GM06990 (cell line): ENCODE results near the gene LCE5A.
A peak's percentile ranks its signal among the peaks of the same experiment; 100 is the strongest.

Experiments used
- DNase-seq: peaks from one replicate; pipeline ENCODE4 v3.0.0-alpha.2; 2011; ENCODE audit not compliant: insufficient read length; ENCODE audit errors: extremely low read depth
- H3K27me3 ChIP-seq: replicated peaks from 2 replicates; pipeline ENCODE4 v1.6.0; 2011; ENCODE audit warnings: low read length; ENCODE audit not compliant: control insufficient read depth, insufficient read depth
- H3K36me3 ChIP-seq: 2 replicates; pipeline ENCODE4 v1.5.1; 2011; ENCODE audit warnings: low read length; ENCODE audit not compliant: control insufficient read depth, insufficient read depth
- H3K4me3 ChIP-seq: replicated peaks from 2 replicates; pipeline ENCODE4 v1.5.1; 2011; ENCODE audit warnings: low read depth, mild to moderate bottlenecking, control low read depth, low read length
- CTCF ChIP-seq: IDR thresholded peaks from 2 replicates; pipeline ENCODE4 v1.5.1; 2011; ENCODE audit warnings: low read length, control low read depth, mild to moderate bottlenecking, inconsistent platforms; ENCODE audit not compliant: insufficient read depth, poor library complexity, severe bottlenecking

Gene LCE5A, protein sequence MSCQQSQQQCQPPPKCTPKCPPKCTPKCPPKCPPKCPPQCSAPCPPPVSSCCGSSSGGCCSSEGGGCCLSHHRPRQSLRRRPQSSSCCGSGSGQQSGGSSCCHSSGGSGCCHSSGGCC

GRCh38 chr1:152510503-152510902 lies at the start of gene LCE5A:
LCE5A (plus strand) TSS chr1:152510803; CDS start chr1:152511535, 732 bp downstream.
- TF ChIP-seq CTCF, result no peak
- Histone ChIP-seq H3K36me3 (no peaks in the 10 kb centered on the region), H3K4me3 (no peak within 1 kb of the TSS), H3K27me3 (no peaks in the 10 kb centered on the region; the same call in 1 of the 2 replicates)
- no peak for DNase-seq

DNA sequence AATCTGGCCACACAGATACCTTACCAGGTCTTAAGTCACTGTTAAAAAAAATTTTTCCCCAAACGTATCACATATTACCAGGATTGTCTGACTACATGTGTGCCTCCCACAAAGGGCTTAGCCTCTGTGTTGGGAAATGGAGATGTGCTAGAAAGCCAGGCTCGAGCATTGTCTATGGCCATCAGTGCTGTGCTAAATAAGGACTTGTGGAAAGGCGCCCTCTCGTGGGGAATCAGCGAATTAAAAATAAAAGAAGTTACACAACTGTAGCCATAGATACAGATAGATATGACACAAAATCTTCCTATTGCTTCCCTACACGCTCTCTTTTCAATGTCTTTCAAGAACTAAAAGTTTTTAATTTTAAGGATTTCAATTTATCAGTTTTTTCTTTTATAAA lies 49.1 kb upstream of the LCE5A start:
- no peak overlapping the region for H3K4me3 ChIP-seq
- no peak for DNase-seq
- TF ChIP-seq CTCF, result peak; percentile 47

DNA sequence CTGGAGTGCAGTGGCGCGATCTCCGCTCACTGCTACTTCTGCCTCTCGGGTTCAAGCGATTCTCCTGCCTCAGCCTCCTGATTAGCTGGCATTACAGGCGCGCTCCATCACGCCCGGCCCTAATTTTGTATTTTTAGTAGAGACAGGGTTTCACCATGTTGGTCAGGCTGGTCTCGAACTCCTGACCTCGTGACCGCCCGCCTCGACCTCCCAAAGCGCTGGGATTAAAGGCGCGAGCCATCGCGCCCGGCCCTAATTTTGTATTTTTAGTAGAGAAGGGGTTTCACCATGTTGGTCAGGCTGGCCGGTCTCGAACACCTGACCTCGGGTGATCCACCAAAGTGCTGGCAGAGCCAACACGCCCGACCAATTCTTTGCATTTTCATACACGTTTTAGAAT lies 48.0 kb upstream of the LCE5A start:
- no peak for TF ChIP-seq CTCF
- no peaks in the 10 kb centered on the region for H3K27me3 ChIP-seq

More for the DNA sequence above, 49.1 kb upstream of the LCE5A start:
- Histone ChIP-seq H3K27me3 (no peaks in the 10 kb centered on the region), H3K36me3 (no peaks in the 10 kb centered on the region)

GRCh38 chr1:152466217-152466616 lies 44.4 kb upstream of the LCE5A start:
- no peak overlapping the region for H3K4me3 ChIP-seq

More for the DNA sequence above, 48.0 kb upstream of the LCE5A start:
- Histone ChIP-seq H3K36me3 (no peaks in the 10 kb centered on the region), H3K4me3 (no peak overlapping the region)
- DNase-seq, result no peak

DNA sequence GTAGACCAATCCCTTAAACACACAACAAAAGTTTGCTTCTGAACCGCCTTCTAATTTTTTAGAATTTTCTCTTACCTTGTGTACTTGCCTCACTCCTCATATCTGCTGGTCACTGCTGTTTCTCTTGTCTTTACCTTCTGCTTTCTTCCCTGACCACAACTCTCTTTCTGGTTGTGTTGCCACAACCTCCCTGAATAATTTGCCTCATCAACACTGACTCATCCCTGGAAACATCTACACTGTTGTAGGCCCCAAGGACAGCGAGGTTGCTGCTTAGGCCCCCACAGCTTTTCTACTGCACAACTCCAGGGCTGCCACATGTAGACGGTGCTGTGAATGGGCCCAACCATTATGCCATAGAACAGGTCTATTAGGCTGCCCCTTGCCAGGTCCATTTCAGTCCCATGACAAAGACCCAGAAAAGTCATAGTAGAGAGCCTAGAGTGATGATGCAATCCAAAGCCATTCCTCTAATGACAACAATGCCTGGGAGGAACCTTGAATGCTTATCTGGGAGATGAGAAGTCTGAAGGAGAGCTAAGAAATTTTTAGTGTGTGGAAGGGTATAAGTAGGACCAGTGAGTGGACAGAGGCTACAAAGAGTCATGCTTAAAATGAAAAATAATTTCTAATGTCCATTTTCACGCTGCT lies 36.6 kb upstream of the LCE5A start:
- no peak for DNase-seq
- no peak for TF ChIP-seq CTCF
- Histone ChIP-seq H3K36me3 (no peaks in the 10 kb centered on the region), H3K27me3 (no peaks in the 10 kb centered on the region), H3K4me3 (no peak overlapping the region)

More at GRCh38 chr1:152466217-152466616, 44.4 kb upstream of the LCE5A start:
- Histone ChIP-seq H3K36me3 (no peaks in the 10 kb centered on the region), H3K27me3 (no peaks in the 10 kb centered on the region)
- TF ChIP-seq CTCF, result no peak
- no peak for DNase-seq
